HepG2 (cell line): ENCODE data around the gene VPS37D. TPM values are rescaled to one million over a fixed set of nuclear protein-coding genes. Genes with fewer than 3 reads are reported as not detected.

Experiments used
- CBX1 ChIP-seq: IDR thresholded peaks from one replicate; pipeline ENCODE4 v1.6.1; 2016; ENCODE audit warnings: antibody characterized with exemption, low read depth
- ELK4 ChIP-seq: sonication (generic); formaldehyde crosslinking; IDR thresholded peaks from 2 replicates; pipeline ENCODE4 v1.9.0; 2021; ENCODE audit warnings: missing genetic modification reagents, borderline replicate concordance
- GMEB2 ChIP-seq: IDR thresholded peaks from 2 replicates; pipeline ENCODE4 v1.6.1; 2016; ENCODE audit warnings: missing biosample characterization, missing genetic modification reagents, low read depth
- HIC2 ChIP-seq: sonication (generic); formaldehyde crosslinking; IDR thresholded peaks from 2 replicates; pipeline ENCODE4 v1.9.0; 2022; ENCODE audit warnings: low read depth, missing genetic modification reagents
- JDP2 ChIP-seq: sonication (generic); formaldehyde crosslinking; IDR thresholded peaks from 2 replicates; pipeline ENCODE4 v1.8.1; 2022; ENCODE audit warnings: missing genetic modification reagents, borderline replicate concordance
- MNT ChIP-seq: fragments of 450-650 bp; IDR thresholded peaks from 2 replicates; pipeline ENCODE4 v1.6.1; 2016
- NR1H2 ChIP-seq: sonication (generic); formaldehyde crosslinking; IDR thresholded peaks from 2 replicates; pipeline ENCODE4 v1.8.1; 2022; ENCODE audit warnings: low read depth, missing genetic modification reagents, borderline replicate concordance
- RBAK ChIP-seq: sonication (generic); formaldehyde crosslinking; IDR thresholded peaks from 2 replicates; pipeline ENCODE4 v1.5.1; 2020; ENCODE audit warnings: mild to moderate bottlenecking, missing genetic modification reagents
- TMF1 ChIP-seq: sonication (generic); formaldehyde crosslinking; IDR thresholded peaks from 2 replicates; pipeline ENCODE4 v1.8.1; 2022; ENCODE audit warnings: low read depth, missing genetic modification reagents
- TP53 ChIP-seq: sonication (generic); formaldehyde crosslinking; conservative IDR thresholded peaks from 2 replicates; pipeline ENCODE4 v1.4.0; 2020; ENCODE audit warnings: missing genetic modification reagents
- ZNF34 ChIP-seq: sonication (generic); formaldehyde crosslinking; IDR thresholded peaks from 2 replicates; pipeline ENCODE4 v1.4.0; 2020; ENCODE audit warnings: mild to moderate bottlenecking, missing genetic modification reagents, borderline replicate concordance
- ZNF644 ChIP-seq: IDR thresholded peaks from 2 replicates; pipeline ENCODE4 v1.6.1; 2016; ENCODE audit warnings: low read depth
- ZNF646 ChIP-seq: sonication (generic); formaldehyde crosslinking; IDR thresholded peaks from 2 replicates; pipeline ENCODE4 v1.9.0; 2021; ENCODE audit warnings: mild to moderate bottlenecking, missing genetic modification reagents
- ZSCAN25 ChIP-seq: sonication (generic); formaldehyde crosslinking; IDR thresholded peaks from 2 replicates; pipeline ENCODE4 v1.8.0; 2022; ENCODE audit warnings: mild to moderate bottlenecking, missing genetic modification reagents
- ZZZ3 ChIP-seq: sonication (generic); formaldehyde crosslinking; IDR thresholded peaks from 2 replicates; pipeline ENCODE4 v1.4.0; 2020; ENCODE audit warnings: missing genetic modification reagents, mild to moderate bottlenecking, borderline replicate concordance
- polyA plus RNA-seq, 8 experiments: library from polyadenylated mRNA; depleted of rRNA in 3 of 8; stranded (reverse) in 7 of 8; unstranded in 1 of 8; fragments of >200 nt; fragmentation: Illumina TruSeq in 4 of 8; extraction: Trizol in 4 of 8; gene quantifications; 2 replicates each; pipeline versions ENCODE4 v1.2.1 to v1.2.3, GENCODE V29; 2011 to 2016; ENCODE audit warnings: low read depth in 4 of 8, missing spikeins in 1 of 8, mixed read lengths in 1 of 8; ENCODE audit not compliant: insufficient read depth in 1 of 8
- total RNA-seq, 5 experiments: library from RNA; depleted of rRNA; stranded (reverse); fragments of >200 nt; fragmentation: Illumina TruSeq; extraction: Trizol; gene quantifications; 2 replicates each; pipeline ENCODE4 v1.2.3, GENCODE V29; 2016; ENCODE audit warnings: low read depth in 1 of 5

The VPS37D gene
- total and polyA plus RNA-seq, 2 of the 13 experiments (the other 11 are each of a cell fraction or from before 2014, with no cell fraction given) = 3.8 to 6.3 TPM

- no peak for TF ChIP-seq ELK4 (CRISPR knock-in tag)
- TF ChIP-seq ZNF646 = no peak
- no peak; the same call in 1 of the 2 replicates for TF ChIP-seq ZNF34 (CRISPR knock-in tag)
- no peak for TF ChIP-seq TP53 (CRISPR knock-in tag)
- TF ChIP-seq ZZZ3 (CRISPR knock-in tag) = no peak
- TF ChIP-seq RBAK (CRISPR knock-in tag) = no peak
- TF ChIP-seq NR1H2 = no peak
- TF ChIP-seq TMF1 = no peak
- no peak for TF ChIP-seq HIC2 (CRISPR knock-in tag)
- peak; percentile 65 for TF ChIP-seq ZSCAN25 (CRISPR knock-in tag)
- TF ChIP-seq JDP2 = no peak
- TF ChIP-seq MNT = no peak
- TF ChIP-seq ZNF644 (CRISPR knock-in tag) = no peak
- TF ChIP-seq GMEB2 (CRISPR knock-in tag) = no peak
- TF ChIP-seq CBX1 = peak; percentile 51
Observed at GRCh38 chr7:73623798-73624668, 43.6 kb upstream of the VPS37D start, which contains the start of gene MLXIPL (continued).
